ENCODE data around the gene KLHDC8B. TPM values are rescaled to one million over a fixed set of nuclear protein-coding genes. Genes with fewer than 3 reads are reported as not detected.

KLHDC8B gene
- total RNA-seq, 4 donors from 2014 or later, result 4.5 to 23.5 (median 13.4) TPM

DNA sequence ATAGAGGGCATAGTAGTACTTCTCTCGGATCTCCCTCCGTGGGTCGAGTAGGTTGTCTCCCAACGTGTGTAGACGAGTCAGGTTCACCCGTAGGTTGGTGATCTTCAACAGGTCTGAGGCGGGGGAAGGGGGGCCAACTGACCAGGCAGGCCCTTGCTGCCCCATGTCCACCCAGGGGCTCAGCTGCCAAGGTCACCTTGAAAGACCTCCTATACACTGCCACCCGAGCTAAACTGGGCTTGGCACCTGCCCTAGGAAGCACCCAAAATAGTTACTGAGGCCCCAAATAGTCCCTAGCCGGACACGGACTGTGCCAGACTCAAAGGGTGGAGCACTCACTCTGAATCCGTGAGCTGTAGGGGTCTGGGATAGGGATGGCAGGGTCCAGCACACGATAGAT, 40.4 kb upstream of the KLHDC8B start:
- 83 to 89% methylated on average over 5 to 9 of the region's 12 CpGs for WGBS, 2 donors (ENCODE audit: low coverage in 1 of 2)
- intact Hi-C loops (cut with DNase I; ENCODE audit: low total_unique reads) (loop anchor here (5.0 kb wide), 1 partner anchor 39 kb away; the partner anchor contains the start of gene QRICH1), in situ Hi-C loops (cut with MboI; ENCODE audit: low pct_ligation_motif_present in 1 of 4, low pct_unique_long_range_greater_than_20kb in 1 of 4, low sequenced_read_pairs in 3 of 4) (no loop called here)
- no peaks in the 10 kb centered on the region for H3K36me3 ChIP-seq
- no peaks in the 10 kb centered on the region for H3K27me3 ChIP-seq
- no peak for TF ChIP-seq POLR2A (IDR thresholded peaks at IDR 0.05)
- TF ChIP-seq EP300 (IDR thresholded peaks at IDR 0.05; ENCODE audit: low read depth), result no peak
- no peak for DNase-seq
- H3K4me3 ChIP-seq, result no peak overlapping the region
- no peak overlapping the region for H3K27ac ChIP-seq
- no peaks in the 10 kb centered on the region for H3K9me3 ChIP-seq
- peaks cover 9 to 38% (median 21%) of the 10 kb centered on the region in 4 donors for H3K4me1 ChIP-seq

DNA sequence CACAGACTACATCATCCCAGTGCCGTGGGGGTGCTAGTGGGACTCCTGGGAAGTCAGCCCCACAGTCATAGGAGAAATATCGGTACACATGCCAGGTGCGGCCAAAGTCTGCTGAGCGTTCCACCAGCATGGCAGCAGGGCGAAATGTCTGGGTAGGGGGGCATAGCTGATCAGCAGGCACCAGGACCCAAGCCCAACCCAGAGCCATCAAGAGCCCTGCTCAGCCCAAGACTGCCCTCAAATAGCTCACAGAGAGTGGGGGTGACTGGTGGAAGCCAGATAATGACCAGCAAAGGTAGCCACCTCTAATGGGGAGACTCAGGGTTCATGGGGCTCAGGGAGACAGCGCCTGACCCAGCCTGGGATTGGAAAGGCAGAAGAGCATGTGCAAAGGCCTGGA, 39.8 kb upstream of the KLHDC8B start:
- in situ Hi-C loops (cut with MboI; ENCODE audit: low pct_ligation_motif_present in 1 of 4, low pct_unique_long_range_greater_than_20kb in 1 of 4, low sequenced_read_pairs in 3 of 4) (no loop called here), intact Hi-C loops (cut with DNase I; ENCODE audit: low total_unique reads) (loop anchor here (5.0 kb wide), 1 partner anchor 39 kb away; the partner anchor contains the start of gene QRICH1)
- no peaks in the 10 kb centered on the region for H3K36me3 ChIP-seq
- peaks cover 9 to 38% (median 21%) of the 10 kb centered on the region in 4 donors for H3K4me1 ChIP-seq
- H3K27ac ChIP-seq, result peak overlapping the region; percentile 84 to 93 (median 88)
- no peaks in the 10 kb centered on the region for H3K27me3 ChIP-seq
- H3K9me3 ChIP-seq, result no peaks in the 10 kb centered on the region
- H3K4me3 ChIP-seq, result peak overlapping the region in 1 of 4 donors; percentile 61
- 92% methylated on average over 6 of the region's 6 CpGs; no CpG with 5 or more reads in 1 of the 2 donors for WGBS, 2 donors (ENCODE audit: low coverage in 1 of 2)
- DNase-seq, result no peak
- TF ChIP-seq POLR2AphosphoS5 (IDR thresholded peaks at IDR 0.05) (no peak), POLR2A (IDR thresholded peaks at IDR 0.05) (no peak), EP300 (IDR thresholded peaks at IDR 0.05; ENCODE audit: low read depth) (no peak)
- TF ChIP-seq, protein P1, sequence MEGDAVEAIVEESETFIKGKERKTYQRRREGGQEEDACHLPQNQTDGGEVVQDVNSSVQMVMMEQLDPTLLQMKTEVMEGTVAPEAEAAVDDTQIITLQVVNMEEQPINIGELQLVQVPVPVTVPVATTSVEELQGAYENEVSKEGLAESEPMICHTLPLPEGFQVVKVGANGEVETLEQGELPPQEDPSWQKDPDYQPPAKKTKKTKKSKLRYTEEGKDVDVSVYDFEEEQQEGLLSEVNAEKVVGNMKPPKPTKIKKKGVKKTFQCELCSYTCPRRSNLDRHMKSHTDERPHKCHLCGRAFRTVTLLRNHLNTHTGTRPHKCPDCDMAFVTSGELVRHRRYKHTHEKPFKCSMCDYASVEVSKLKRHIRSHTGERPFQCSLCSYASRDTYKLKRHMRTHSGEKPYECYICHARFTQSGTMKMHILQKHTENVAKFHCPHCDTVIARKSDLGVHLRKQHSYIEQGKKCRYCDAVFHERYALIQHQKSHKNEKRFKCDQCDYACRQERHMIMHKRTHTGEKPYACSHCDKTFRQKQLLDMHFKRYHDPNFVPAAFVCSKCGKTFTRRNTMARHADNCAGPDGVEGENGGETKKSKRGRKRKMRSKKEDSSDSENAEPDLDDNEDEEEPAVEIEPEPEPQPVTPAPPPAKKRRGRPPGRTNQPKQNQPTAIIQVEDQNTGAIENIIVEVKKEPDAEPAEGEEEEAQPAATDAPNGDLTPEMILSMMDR (IDR thresholded peaks at IDR 0.05), result no peak

DNA sequence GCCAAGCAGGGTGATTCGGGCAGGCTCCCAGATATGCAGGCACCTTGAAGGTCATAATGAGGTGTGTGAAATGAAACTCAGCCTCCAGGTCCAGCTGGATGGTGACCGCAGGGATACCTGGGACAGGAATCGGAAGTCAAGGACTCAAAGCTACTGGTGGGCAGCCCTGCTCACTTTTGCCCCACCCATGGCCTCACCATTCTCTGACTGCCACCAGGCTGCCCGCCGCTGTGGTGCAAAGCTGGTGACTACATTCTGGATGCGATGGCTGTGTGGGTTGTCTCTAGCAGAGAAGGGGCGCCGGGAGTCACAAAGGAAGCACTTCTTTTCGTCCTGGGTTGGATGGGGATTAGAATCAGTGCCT, 39.3 kb upstream of the KLHDC8B start:
- H3K27ac ChIP-seq, result peak overlapping the region; percentile 84 to 93 (median 88)
- peaks cover 9 to 38% (median 21%) of the 10 kb centered on the region in 4 donors for H3K4me1 ChIP-seq
- intact Hi-C loops (cut with DNase I; ENCODE audit: low total_unique reads) (loop anchor here (5.0 kb wide), 1 partner anchor 40 kb away; the partner anchor contains the start of gene QRICH1), in situ Hi-C loops (cut with MboI; ENCODE audit: low pct_ligation_motif_present in 1 of 4, low pct_unique_long_range_greater_than_20kb in 1 of 4, low sequenced_read_pairs in 3 of 4) (no loop called here)
- H3K4me3 ChIP-seq, result peak overlapping the region; percentile 51 to 61 (median 52)
- 43% methylated on average over 9 of the region's 9 CpGs; no CpG with 5 or more reads in 1 of the 2 donors for WGBS, 2 donors (ENCODE audit: low coverage in 1 of 2)
- no peaks in the 10 kb centered on the region for H3K9me3 ChIP-seq
- TF ChIP-seq, protein P1 (IDR thresholded peaks at IDR 0.05), result no peak
- TF ChIP-seq POLR2A (IDR thresholded peaks at IDR 0.05), result no peak
- no peak for TF ChIP-seq POLR2AphosphoS5 (IDR thresholded peaks at IDR 0.05)
- TF ChIP-seq EP300 (IDR thresholded peaks at IDR 0.05; ENCODE audit: low read depth), result no peak
- no peaks in the 10 kb centered on the region for H3K36me3 ChIP-seq
- DNase-seq, result no peak
- no peaks in the 10 kb centered on the region for H3K27me3 ChIP-seq

DNA sequence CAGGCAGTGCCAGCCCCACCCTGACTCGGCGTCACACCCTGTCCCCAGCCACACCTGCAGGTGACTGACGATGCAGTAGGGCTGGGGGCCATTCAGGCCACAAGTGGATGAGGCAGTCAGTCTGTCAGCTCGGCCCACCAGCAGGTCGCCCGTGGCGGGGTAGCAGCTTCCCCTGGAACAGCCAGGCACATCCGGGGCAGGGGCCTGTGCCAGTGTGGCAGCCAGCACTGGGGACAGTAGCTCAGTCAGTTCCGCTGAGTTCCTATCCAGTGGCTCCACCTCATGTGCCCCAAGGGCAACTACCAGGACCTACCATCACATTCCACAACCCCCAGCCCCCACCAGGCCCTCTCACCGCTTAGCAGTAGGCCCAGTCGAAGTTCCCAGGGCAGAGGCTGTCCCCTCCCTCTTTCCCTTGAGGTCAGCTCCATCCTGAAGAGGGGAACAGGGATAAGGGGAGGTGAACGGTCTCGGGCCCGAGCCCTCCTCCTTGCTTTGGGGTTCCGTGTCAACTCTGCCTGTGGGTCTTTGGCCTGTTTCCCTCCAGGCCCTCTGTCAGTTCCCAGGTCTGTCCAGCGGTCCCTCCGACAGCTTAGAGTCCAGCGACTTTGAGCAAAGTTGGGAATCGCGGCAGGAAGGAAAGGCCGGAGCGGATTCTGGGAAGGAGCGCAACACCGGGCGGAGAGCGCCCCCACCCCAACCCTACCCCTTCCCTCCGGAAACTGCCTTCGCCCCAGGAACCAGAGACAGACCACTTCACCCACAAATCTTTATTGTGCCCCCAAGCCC, 38.8 kb upstream of the KLHDC8B start, which contains the start of gene LAMB2:
Gene LAMB2 (minus strand): TSS at position 614 of the 789 bp plus-strand sequence. CDS start 183 bp downstream, at position 431.
- H3K36me3 ChIP-seq, result no peaks in the 10 kb centered on the region
- peaks cover 9 to 38% (median 21%) of the 10 kb centered on the region in 4 donors for H3K4me1 ChIP-seq
- H3K27ac ChIP-seq, result peak within 1 kb of the TSS; percentile 84 to 93 (median 88)
- no peaks in the 10 kb centered on the region for H3K9me3 ChIP-seq
- no peaks in the 10 kb centered on the region for H3K27me3 ChIP-seq
- 19% methylated on average over 22 of the region's 28 CpGs; no CpG with 5 or more reads in 1 of the 2 donors for WGBS, 2 donors (ENCODE audit: low coverage in 1 of 2)
- TF ChIP-seq POLR2AphosphoS5 (IDR thresholded peaks at IDR 0.05), result peak; percentile 41 to 81 (median 46)
- TF ChIP-seq, protein P1 (IDR thresholded peaks at IDR 0.05), result no peak
- TF ChIP-seq POLR2A (IDR thresholded peaks at IDR 0.05), result peak; percentile 46
- no peak for TF ChIP-seq EP300 (IDR thresholded peaks at IDR 0.05; ENCODE audit: low read depth)
- peak within 1 kb of the TSS; percentile 51 to 61 (median 52) for H3K4me3 ChIP-seq
- intact Hi-C loops (cut with DNase I; ENCODE audit: low total_unique reads) (loop anchor here (5.0 kb wide), 1 partner anchor 40 kb away; the partner anchor contains the start of gene QRICH1), in situ Hi-C loops (cut with MboI; ENCODE audit: low pct_ligation_motif_present in 1 of 4, low pct_unique_long_range_greater_than_20kb in 1 of 4, low sequenced_read_pairs in 3 of 4) (no loop called here)
- peak; percentile 79 for DNase-seq
